ENCODE data around the gene NEDD4.

Gene NEDD4

DNA sequence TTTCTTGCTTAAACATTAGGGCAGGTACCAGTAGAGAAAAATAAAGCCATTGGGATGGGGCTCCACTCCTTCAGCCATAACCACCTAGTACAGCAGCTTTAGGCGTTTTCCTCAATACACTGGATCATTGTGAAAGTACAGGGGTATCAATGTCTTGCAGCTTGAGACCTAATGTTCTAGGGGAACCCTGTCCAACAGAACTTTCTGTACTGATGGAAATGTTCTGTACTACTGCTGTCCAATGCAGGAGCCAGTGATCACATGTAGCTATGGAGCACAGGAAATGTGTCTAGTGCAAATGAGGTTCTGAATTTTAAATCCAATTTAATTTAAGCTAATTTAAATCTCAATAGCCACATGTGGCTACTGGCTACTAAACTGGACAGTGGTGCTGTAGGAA lies 93.9 kb downstream of the NEDD4 start:
- no peak overlapping the region for H4K12ac ChIP-seq (ENCODE audit: low read depth, low read length)
- DNase-seq = no peak
- H3K4me2 ChIP-seq (ENCODE audit: low read length) = no peak overlapping the region
- no peak overlapping the region for H4K91ac ChIP-seq (ENCODE audit: low read depth, low read length)
- H2BK5ac ChIP-seq (ENCODE audit: low read depth, low read length, poor library complexity) = no peak overlapping the region
- H3K4me3 ChIP-seq (ENCODE audit: low read depth, low read length) = no peak overlapping the region
- no peaks in the 10 kb centered on the region for H3K79me1 ChIP-seq (ENCODE audit: low read length)
- no peak overlapping the region for H3K23ac ChIP-seq (ENCODE audit: low read length)
- H2BK12ac ChIP-seq (ENCODE audit: low read length) = no peak overlapping the region
- WGBS (ENCODE audit: extremely low coverage, insufficient coverage, insufficient read length) = no CpG with 5 or more reads among the region's 1 CpG
- no peak overlapping the region for H4K8ac ChIP-seq (ENCODE audit: low read depth, low read length)
- no peak overlapping the region for H2AK5ac ChIP-seq (ENCODE audit: low read length)
- no peaks in the 10 kb centered on the region for H3K9me3 ChIP-seq (ENCODE audit: insufficient read depth, low read depth, low read length)
- H2AFZ ChIP-seq (ENCODE audit: insufficient read depth, low read length, poor library complexity) = no peak overlapping the region
- H3K4ac ChIP-seq (ENCODE audit: low read depth, low read length) = no peak overlapping the region
- H3K18ac ChIP-seq (ENCODE audit: low read length) = no peak overlapping the region
- no peak overlapping the region for H3K9ac ChIP-seq (ENCODE audit: low read length)
- H2BK120ac ChIP-seq (ENCODE audit: insufficient read depth, low read length, poor library complexity) = no peak overlapping the region
- no peaks in the 10 kb centered on the region for H3K36me3 ChIP-seq (ENCODE audit: control insufficient read depth in 1 of 2, insufficient read depth in 2 of 2, low read length in 2 of 2)
- no peak overlapping the region for H3K14ac ChIP-seq (ENCODE audit: low read length)
- no peaks in the 10 kb centered on the region for H3K4me1 ChIP-seq (ENCODE audit: control insufficient read depth in 1 of 2, insufficient read depth in 2 of 2, low read length in 2 of 2)
- H3K27me3 ChIP-seq (ENCODE audit: insufficient read depth, low read length) = no peaks in the 10 kb centered on the region
- H3K79me2 ChIP-seq (ENCODE audit: control insufficient read depth, insufficient read depth, low read length, poor library complexity) = no peaks in the 10 kb centered on the region
- H3K27ac ChIP-seq (ENCODE audit: low read depth, low read length) = no peak overlapping the region

DNA sequence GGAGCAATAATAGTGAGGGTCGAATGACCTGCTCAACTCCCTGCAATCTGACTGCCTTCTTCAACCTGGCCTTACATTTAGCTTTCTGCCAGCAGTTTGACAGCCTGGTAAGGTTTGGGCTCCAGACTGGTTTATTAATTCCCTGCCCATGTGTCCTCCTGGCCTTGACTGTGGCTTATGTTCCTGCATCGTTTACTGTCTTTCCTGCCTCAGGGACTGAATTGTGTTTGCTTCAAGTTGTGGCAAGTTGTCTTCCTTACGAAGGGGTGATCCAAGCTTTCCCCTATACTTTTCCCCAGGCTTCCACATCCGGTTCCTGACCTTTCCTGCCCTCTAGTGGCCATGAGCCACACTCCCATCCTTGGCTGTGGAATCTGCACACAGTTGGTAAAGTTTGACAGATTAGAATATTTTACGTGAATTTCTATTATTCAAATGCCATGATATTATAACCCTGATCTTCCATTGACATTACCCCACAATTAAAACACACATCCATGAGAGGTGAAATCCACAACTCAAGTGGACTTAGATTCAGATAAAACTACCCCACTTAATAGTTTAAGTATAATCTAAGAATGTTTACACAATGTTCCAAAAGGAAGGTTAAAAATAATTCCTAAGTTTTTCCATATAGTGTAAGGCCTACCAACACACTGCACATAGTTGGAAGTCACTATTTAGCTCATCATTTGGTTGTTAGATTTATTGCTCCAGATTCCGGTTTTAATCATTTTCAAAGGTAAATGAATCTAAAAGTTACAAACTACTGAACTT lies 95.7 kb downstream of the NEDD4 start:
- Histone ChIP-seq H3K18ac (ENCODE audit: low read length) (no peak overlapping the region), H3K79me1 (ENCODE audit: low read length) (no peaks in the 10 kb centered on the region), H3K4me2 (ENCODE audit: low read length) (no peak overlapping the region), H3K4me1 (ENCODE audit: control insufficient read depth in 1 of 2, insufficient read depth in 2 of 2, low read length in 2 of 2) (no peaks in the 10 kb centered on the region), H3K36me3 (ENCODE audit: control insufficient read depth in 1 of 2, insufficient read depth in 2 of 2, low read length in 2 of 2) (no peaks in the 10 kb centered on the region), H4K8ac (ENCODE audit: low read depth, low read length) (no peak overlapping the region), H2AFZ (ENCODE audit: insufficient read depth, low read length, poor library complexity) (peak overlapping the region; percentile 7), H2AK5ac (ENCODE audit: low read length) (no peak overlapping the region), H3K4me3 (ENCODE audit: low read depth, low read length) (no peak overlapping the region), H3K23ac (ENCODE audit: low read length) (no peak overlapping the region), H4K91ac (ENCODE audit: low read depth, low read length) (no peak overlapping the region), H3K79me2 (ENCODE audit: control insufficient read depth, insufficient read depth, low read length, poor library complexity) (no peaks in the 10 kb centered on the region), H2BK120ac (ENCODE audit: insufficient read depth, low read length, poor library complexity) (no peak overlapping the region), H3K9ac (ENCODE audit: low read length) (no peak overlapping the region), H3K4ac (ENCODE audit: low read depth, low read length) (no peak overlapping the region), H3K27me3 (ENCODE audit: insufficient read depth, low read length) (no peaks in the 10 kb centered on the region), H4K12ac (ENCODE audit: low read depth, low read length) (no peak overlapping the region), H2BK5ac (ENCODE audit: low read depth, low read length, poor library complexity) (no peak overlapping the region), H2BK12ac (ENCODE audit: low read length) (no peak overlapping the region), H3K27ac (ENCODE audit: low read depth, low read length) (no peak overlapping the region), H3K9me3 (ENCODE audit: insufficient read depth, low read depth, low read length) (no peaks in the 10 kb centered on the region), H3K14ac (ENCODE audit: low read length) (no peak overlapping the region)
- peak; percentile 29 to 74 for DNase-seq
- no CpG with 5 or more reads among the region's 6 CpGs for WGBS (ENCODE audit: extremely low coverage, insufficient coverage, insufficient read length)

DNA sequence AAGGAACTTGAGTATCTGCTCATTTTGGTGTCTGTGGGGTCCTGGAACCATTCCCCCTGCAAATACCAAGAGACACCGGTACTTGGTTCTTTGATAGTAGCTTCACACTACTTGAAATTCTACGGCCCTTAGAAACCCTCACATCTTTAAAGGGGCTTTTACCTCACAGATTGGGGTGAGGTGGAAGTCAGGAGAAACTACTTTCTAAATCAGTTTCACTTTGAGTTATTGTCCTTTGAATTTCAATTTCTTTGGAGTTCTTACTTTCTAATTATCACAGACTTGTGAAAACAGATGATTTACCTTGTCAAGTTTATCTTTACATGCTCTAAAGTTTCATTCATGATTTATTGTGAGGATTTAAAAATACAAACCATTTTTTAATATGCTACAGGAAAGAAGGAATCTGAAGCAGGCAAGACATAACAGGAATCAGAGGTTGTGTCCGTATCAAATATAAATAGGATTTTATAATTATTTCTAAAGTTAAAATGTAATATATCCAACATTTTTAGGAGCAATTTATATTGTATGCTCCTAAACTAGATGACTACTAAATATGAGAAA lies 98.9 kb downstream of the NEDD4 start:
- Histone ChIP-seq H2AFZ (ENCODE audit: insufficient read depth, low read length, poor library complexity) (no peak overlapping the region), H3K9ac (ENCODE audit: low read length) (no peak overlapping the region), H3K9me3 (ENCODE audit: insufficient read depth, low read depth, low read length) (no peaks in the 10 kb centered on the region), H4K8ac (ENCODE audit: low read depth, low read length) (no peak overlapping the region), H2BK120ac (ENCODE audit: insufficient read depth, low read length, poor library complexity) (no peak overlapping the region), H3K79me2 (ENCODE audit: control insufficient read depth, insufficient read depth, low read length, poor library complexity) (no peaks in the 10 kb centered on the region), H3K23ac (ENCODE audit: low read length) (no peak overlapping the region), H3K4ac (ENCODE audit: low read depth, low read length) (no peak overlapping the region), H3K27ac (ENCODE audit: low read depth, low read length) (no peak overlapping the region), H3K4me3 (ENCODE audit: low read depth, low read length) (no peak overlapping the region), H3K4me1 (ENCODE audit: control insufficient read depth in 1 of 2, insufficient read depth in 2 of 2, low read length in 2 of 2) (no peaks in the 10 kb centered on the region), H4K12ac (ENCODE audit: low read depth, low read length) (no peak overlapping the region), H3K79me1 (ENCODE audit: low read length) (no peaks in the 10 kb centered on the region), H3K4me2 (ENCODE audit: low read length) (no peak overlapping the region), H3K18ac (ENCODE audit: low read length) (no peak overlapping the region), H3K36me3 (ENCODE audit: control insufficient read depth in 1 of 2, insufficient read depth in 2 of 2, low read length in 2 of 2) (no peaks in the 10 kb centered on the region), H3K14ac (ENCODE audit: low read length) (no peak overlapping the region), H3K27me3 (ENCODE audit: insufficient read depth, low read length) (no peaks in the 10 kb centered on the region), H2BK5ac (ENCODE audit: low read depth, low read length, poor library complexity) (no peak overlapping the region), H4K91ac (ENCODE audit: low read depth, low read length) (no peak overlapping the region), H2AK5ac (ENCODE audit: low read length) (no peak overlapping the region), H2BK12ac (ENCODE audit: low read length) (no peak overlapping the region)
- no CpG with 5 or more reads among the region's 3 CpGs for WGBS (ENCODE audit: extremely low coverage, insufficient coverage, insufficient read length)
- DNase-seq = no peak

DNA sequence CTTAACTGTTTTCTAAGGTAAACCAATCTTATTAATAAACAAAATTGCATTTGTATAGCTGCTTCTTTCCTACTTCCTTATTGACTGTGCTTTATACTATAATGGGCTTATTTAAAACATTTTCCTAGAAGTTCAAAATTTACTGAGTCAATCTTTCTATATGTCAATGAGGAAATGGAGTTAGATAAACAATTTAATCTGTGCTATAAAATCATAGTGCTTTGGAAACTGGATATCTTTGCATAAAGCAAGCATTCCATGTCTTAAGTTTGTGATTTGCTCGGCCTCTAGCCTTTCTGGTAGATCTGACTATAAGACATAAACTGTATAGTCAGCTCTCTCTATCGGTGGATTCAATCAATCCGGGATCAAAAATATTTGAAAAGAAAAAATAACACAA lies 99.6 kb downstream of the NEDD4 start:
- H2AK5ac ChIP-seq (ENCODE audit: low read length) = no peak overlapping the region
- no peak overlapping the region for H3K4me3 ChIP-seq (ENCODE audit: low read depth, low read length)
- no peak for DNase-seq
- no peak overlapping the region for H4K12ac ChIP-seq (ENCODE audit: low read depth, low read length)
- H3K27me3 ChIP-seq (ENCODE audit: insufficient read depth, low read length) = no peaks in the 10 kb centered on the region
- H3K27ac ChIP-seq (ENCODE audit: low read depth, low read length) = no peak overlapping the region
- no peak overlapping the region for H2BK120ac ChIP-seq (ENCODE audit: insufficient read depth, low read length, poor library complexity)
- no peak overlapping the region for H3K4me2 ChIP-seq (ENCODE audit: low read length)
- H2BK12ac ChIP-seq (ENCODE audit: low read length) = no peak overlapping the region
- H3K36me3 ChIP-seq (ENCODE audit: control insufficient read depth in 1 of 2, insufficient read depth in 2 of 2, low read length in 2 of 2) = no peaks in the 10 kb centered on the region
- H3K18ac ChIP-seq (ENCODE audit: low read length) = no peak overlapping the region
- WGBS (ENCODE audit: extremely low coverage, insufficient coverage, insufficient read length) = no CpG with 5 or more reads among the region's 3 CpGs
- H3K79me2 ChIP-seq (ENCODE audit: control insufficient read depth, insufficient read depth, low read length, poor library complexity) = no peaks in the 10 kb centered on the region
- H4K91ac ChIP-seq (ENCODE audit: low read depth, low read length) = no peak overlapping the region
- H3K9me3 ChIP-seq (ENCODE audit: insufficient read depth, low read depth, low read length) = no peaks in the 10 kb centered on the region
- H2BK5ac ChIP-seq (ENCODE audit: low read depth, low read length, poor library complexity) = no peak overlapping the region
- no peaks in the 10 kb centered on the region for H3K4me1 ChIP-seq (ENCODE audit: control insufficient read depth in 1 of 2, insufficient read depth in 2 of 2, low read length in 2 of 2)
- H3K23ac ChIP-seq (ENCODE audit: low read length) = no peak overlapping the region
- no peaks in the 10 kb centered on the region for H3K79me1 ChIP-seq (ENCODE audit: low read length)
- no peak overlapping the region for H4K8ac ChIP-seq (ENCODE audit: low read depth, low read length)
- H3K14ac ChIP-seq (ENCODE audit: low read length) = no peak overlapping the region
- H3K4ac ChIP-seq (ENCODE audit: low read depth, low read length) = no peak overlapping the region
- H2AFZ ChIP-seq (ENCODE audit: insufficient read depth, low read length, poor library complexity) = no peak overlapping the region
- no peak overlapping the region for H3K9ac ChIP-seq (ENCODE audit: low read length)
